GM19395 (cell line): ENCODE measurements around the gene UGT1A10.
"Not testable (repeated sequence)": the region's sequence is repeated elsewhere in the genome, so short reads cannot be mapped to it uniquely, and the experiment has no call there.

Source experiments
- ATAC-seq: cut with Tn5 transposase; IDR thresholded peaks from one replicate; pipeline ENCODE4 v1.9.1; 2021; ENCODE audit warnings: mild to moderate bottlenecking, moderate library complexity; ENCODE audit not compliant: unreplicated experiment

The UGT1A10 gene

DNA sequence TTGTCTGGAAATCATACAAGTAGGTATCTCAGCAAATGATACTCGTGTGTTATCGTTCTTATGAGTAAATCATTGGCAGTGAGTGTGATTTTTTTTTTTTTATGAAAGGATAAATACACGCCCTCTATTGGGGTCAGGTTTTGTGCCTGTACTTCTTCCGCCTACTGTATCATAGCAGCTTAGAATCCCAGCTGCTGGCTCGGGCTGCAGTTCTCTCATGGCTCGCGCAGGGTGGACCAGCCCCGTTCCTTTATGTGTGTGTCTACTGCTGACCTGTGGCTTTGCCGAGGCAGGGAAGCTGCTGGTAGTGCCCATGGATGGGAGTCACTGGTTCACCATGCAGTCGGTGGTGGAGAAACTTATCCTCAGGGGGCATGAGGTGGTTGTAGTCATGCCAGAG is at the start of gene UGT1A10:
Gene UGT1A10, plus strand, starts transcription at position 143 of the 400 bp plus-strand sequence. Its CDS starts 75 bp downstream, at position 218.
- not testable (repeated sequence) for ATAC-seq

DNA sequence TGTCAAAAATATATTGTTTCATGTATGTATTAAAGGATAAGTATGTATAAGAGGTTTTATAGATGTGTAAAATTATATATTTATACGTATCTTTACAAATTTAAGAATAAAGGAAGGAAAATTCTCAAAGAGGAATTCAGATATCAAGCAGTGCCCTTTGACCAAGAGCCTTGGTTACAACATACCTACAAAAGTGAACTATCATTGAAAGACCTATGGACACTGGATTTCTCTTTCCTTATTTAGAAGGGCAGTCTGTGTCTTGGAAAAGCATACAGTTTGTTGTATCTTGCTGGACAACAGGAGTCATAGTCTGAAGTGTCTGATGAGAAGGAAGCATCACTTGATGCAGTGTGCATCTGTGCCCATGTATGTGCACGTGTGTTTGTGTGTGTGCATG is 47.8 kb upstream of the UGT1A10 start:
- no peak for ATAC-seq

DNA sequence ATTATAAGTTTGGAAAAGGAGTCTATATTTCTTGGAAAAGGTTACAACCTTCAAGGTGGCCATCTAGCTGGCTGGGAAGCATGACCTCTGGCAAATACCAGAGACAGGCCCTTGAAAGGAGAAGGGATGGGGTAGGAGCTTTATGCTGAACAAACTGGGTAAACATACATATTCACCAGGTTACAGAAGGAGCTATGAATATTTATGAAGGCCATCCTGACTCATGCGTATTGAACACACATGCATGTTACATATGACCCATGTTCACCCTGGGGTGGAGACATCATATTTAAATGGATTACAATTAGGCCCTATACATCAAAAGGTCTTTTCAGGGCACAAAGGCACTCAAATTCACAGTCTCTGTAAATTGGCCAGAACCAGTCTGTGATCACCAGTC is 43.5 kb upstream of the UGT1A10 start:
- not testable (repeated sequence) for ATAC-seq

DNA sequence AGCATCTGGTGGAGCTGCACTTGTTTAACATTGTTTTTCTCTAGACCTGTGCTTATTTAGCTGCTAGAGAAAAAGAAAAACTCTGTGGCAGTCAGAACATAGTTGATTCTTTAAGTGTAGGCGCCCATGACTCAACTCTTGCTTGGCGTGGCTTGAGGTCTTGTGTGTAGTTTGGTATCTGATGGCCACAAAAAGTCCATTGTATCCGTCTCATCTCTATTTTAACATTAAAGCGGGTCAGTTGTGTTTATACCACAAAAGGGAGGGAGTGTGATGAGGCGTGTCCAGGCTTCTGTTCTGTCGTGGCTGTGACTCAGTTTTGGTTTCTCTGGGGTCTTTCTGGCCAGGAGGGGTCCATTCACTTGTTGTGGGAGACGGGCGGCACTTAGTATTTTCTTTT is 43.0 kb upstream of the UGT1A10 start:
- peak; percentile 65 for ATAC-seq

DNA sequence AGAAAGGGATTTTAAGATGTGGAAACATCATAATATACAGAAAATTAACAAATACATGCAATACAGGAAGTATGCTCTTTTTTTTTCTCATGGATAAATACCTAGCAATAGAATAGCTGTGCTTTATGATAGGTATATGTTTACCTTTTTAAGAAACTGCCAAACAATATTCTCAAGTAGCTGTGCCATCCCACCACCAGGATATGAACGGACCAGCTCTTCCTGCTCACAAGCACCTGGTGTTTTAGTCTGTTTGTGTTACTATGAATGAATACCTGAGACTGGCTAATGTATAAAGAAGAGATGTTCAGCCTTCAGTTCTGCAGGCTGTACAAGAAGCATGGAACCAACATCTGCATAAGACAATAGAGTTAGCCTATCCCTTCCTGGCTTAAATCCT is 38.7 kb upstream of the UGT1A10 start:
- ATAC-seq: no peak

DNA sequence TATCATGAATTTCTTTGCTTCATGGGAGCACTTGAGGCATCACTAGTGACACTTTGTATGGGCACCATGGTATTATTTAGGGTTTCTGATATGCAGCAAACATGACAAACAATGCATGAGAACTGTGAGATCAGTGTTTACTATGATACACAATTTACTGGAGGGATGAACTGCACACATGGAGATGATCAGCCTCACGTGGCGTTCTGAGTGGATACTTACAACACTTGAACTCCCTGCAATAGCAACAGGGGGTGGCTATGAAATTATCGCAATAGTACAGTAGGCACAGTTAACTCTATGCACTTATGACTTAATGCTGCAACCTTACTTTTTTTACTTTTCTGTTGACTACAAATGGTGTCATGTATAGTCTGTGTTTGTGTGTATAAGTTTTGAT is 37.3 kb upstream of the UGT1A10 start:
- no peak for ATAC-seq

DNA sequence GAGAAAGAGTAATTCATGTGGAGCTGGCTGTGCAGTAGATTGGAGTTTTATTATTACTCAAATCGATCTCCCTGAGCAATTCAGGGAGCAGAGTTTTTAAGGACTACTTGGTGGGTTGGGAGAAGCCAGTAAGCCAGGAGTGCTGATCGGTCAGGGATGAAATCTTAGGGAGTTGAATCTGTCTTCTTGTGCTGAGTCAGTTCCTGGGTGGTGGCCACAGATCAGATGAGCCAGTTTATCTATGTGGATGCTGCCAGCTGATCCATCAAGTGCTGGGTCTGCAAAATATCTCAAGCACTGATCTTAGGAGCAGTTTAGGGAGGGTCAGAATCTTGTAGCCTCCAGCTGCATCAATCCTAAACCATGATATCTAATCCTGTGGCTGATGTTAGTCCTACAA is 35.9 kb upstream of the UGT1A10 start:
- no peak for ATAC-seq

DNA sequence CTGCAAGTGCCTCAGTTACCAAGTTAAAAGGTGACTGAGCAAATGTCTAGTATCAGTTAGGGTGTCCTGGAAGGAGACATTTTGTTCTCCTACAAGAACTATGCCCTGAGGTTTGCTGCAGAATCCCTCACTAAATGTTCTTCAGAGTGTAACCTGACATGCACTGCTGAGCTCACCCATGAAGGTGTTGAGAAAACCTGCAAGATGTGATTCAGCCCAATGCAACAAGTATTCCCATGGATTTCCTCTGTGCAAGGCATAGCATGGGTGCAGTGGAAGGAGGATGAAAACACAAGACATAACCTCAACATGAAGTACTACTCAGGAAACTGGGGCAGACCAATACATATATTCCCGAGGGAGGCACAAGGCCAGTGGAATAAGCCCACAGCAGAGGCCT is 34.2 kb upstream of the UGT1A10 start:
- no peak for ATAC-seq

DNA sequence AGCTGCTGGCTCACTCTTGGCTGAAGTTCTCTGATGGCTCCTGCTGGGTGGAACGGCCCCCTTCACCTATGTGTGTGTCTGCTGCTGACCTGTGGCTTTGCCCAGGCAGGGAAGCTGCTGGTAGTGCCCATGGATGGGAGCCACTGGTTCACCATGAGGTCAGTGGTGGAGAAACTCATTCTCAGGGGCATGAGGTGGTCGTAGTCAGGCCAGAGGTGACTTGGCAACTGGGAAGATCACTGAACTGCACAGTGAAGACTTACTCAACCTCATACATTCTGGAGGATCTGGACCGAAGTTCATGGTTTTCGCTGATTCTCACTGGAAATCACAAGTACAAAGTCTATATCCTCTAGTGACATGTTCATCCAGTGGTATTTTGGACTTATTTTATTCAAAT is 32.7 kb upstream of the UGT1A10 start:
- ATAC-seq: no peak

DNA sequence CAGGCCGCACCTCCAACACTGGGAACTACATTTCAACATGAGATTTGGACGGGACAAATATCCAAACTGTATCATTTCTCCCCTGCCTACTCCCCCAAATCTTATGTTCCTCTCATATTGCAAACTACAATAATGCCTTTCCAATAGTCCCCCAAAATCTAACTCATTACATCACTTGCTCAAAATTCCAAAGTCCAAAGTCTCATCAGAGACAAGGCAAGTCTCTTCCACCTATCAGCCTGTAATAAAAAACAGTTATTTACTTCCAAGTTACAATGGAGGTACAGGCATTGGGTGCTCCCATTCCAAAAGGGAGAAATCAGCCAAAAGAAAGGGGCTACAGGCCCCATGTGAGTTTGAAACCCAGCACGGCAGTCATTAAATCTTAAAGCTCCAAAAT is 31.4 kb upstream of the UGT1A10 start:
- ATAC-seq: no peak

DNA sequence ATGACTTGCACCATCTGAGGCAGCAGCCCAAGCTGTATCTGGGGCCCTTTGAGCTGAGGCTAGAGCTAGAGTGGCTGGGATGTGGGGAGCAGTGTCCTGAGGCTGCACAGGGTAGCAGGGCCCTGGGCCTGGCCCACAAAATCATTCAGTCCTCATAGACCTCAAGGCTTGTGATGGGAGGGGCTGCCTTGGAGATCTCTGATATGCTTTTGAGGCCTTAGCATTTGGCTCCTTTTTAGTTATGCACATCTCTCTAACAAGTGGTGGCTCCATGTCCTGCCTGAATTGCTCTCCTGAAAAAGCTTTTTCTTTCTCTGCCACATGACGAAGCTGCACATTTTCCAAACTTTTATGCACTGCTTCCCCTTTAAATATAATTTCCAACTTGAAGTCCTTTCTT is 30.6 kb upstream of the UGT1A10 start:
- no peak for ATAC-seq

DNA sequence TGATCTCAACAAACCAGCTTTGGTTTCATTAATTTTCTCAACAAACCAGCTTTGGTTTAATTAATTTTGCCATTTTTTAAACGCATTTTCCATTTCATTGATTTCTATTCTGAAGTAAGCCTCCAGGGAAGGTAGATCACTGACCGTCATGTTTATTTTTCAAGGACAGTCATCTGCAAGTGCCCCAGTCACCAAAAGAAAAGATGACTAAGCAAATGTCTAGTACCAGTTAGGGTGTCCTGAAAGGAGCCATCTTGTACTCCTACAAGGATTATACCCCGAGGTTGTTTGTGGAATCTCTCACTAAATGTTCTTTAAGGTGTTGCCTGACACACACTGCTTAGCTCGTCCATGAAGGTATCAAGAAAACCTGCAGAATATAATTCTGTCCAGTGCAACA is 25.0 kb upstream of the UGT1A10 start:
- ATAC-seq: no peak

DNA sequence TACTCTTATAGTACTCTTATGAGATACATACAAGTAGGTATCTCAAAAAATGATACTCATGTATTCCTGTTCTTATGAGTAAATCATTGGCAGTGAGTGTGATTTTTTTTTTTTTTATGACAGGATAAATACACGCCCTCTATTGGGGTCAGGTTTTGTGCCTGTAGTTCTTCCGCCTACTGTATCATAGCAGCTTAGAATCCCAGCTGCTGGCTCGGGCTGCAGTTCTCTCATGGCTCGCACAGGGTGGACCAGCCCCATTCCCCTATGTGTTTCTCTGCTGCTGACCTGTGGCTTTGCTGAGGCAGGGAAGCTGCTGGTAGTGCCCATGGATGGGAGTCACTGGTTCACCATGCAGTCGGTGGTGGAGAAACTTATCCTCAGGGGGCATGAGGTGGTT is 18.8 kb upstream of the UGT1A10 start, which contains the start of gene UGT1A8:
Gene UGT1A8, plus strand, starts transcription at position 158 of the 400 bp plus-strand sequence. Its CDS starts 75 bp downstream, at position 233.
- not testable (repeated sequence) for ATAC-seq

DNA sequence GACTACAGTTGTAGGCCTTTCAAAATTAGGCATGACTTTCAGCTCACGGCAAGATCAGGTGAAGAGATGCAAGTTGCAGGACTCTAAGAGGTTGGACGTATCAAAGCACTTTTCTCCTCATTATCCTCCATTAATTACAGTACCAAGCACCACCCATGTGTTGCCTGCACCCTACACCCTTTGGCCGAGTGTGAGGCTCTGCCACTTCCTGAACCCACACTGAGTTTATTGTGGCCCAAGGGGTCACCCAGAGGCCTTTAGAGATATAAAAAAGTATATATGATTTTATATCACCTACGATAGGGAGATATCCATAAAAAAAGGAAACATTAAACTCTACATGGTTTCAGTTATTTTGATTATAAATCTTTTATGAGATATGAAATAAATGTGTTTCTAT is 16.0 kb upstream of the UGT1A10 start:
- ATAC-seq: no peak

DNA sequence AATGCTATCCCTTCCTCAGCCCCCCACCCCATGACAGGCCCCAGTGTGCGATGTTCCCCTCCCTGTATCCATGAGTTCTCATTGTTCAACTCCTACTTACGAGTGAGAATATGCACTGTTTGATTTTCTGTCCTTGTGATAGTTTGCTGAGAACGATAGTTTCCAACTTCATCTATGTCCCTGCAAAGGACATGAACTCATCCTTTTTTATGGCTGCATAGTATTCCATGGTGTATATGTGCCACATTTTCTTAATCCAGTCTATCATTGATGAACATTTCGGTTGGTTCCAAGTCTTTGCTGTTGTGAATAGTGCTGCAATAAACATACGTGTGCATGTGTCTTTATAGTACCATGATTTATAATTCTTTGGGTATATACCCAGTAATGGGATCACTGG is 14.4 kb upstream of the UGT1A10 start:
- not testable (repeated sequence) for ATAC-seq

DNA sequence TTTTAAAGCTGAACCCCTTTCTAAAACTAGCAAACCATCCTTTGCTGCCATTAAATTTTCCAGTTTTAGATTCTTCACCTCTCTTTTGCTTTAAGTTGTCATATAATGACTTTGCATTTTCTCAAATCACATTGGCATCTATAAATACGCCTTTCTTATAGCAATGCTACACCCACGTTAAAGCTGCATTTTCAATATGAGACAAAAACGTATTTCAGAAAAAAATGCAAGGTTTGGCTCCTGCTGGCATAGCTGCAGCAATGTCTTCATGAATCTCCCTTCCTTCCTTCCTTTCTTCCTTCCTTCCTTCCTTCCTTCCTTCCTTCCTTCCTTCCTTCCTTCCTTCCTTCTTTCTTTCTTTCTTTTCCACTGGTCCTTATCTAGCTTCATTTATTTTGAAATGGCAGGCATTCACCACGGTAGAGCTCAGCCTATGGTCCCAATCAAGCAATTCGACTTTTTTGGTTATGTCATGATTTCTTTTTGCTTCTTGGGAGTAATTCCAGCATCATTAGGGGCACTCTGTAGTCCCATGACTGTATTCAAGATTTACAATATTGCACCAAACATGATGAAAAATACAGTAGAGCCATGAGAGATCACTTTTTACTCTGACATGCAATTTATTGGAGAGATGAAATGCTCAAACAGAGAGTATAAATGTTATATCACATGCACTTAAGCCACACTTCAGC is 8.8 kb upstream of the UGT1A10 start:
- ATAC-seq: no peak

DNA sequence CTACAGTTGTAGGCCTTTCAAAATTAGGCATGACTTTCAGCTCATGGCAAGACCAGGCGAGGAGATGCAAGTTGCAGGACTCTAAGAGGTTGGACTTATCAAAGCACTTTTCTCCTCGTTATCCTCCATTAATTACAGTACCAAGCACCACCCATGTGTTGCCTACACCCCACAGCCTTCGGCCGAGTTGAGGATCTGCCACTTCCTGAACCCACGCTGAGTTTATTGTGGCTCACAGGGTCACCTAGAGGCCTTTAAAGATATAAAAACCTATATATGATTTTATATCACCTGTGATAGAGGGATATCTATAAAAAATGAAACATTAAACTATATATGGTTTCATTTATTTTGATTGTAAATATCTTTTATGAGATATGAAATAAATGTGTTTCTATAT is 2.6 kb downstream of the UGT1A10 start:
- no peak for ATAC-seq

DNA sequence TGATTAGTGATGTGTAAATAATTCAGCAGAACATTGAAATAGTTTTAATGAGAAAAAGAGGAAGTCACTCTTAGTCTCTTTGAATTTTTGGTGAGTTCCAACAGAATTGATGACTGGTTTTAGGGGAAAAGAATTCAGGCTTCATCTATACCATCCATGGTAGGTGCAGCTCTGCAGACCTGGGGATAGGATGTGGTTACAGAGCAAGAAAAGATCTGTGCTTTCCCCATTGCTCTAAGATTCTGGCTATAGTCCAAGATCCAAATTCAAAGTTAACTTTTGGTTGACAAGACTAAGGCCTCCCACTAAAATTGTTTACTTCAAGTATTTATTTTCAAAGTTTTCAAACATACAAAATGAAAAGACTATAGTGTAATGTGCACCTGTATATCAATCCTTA is 3.6 kb downstream of the UGT1A10 start:
- no peak for ATAC-seq

DNA sequence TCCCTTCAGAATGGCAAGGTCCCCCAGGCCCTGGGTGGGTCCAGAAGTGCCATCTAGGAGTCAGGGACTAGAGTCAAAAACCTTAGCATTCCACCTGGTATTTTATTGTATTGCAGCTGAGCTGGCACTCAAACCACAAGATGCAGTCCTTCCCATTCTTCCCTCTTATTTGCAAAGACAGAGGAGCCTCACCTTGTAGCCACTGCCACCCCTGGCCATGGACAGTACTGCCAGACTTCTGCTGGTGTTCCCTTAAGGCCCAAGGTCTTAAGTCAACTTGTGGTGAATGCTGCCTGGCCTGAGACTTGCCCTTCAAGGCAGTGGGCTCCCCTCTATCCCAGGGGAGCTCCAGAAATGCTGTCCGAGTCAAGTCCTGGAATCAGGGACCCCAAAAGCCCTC is 6.9 kb downstream of the UGT1A10 start:
- ATAC-seq: no peak

DNA sequence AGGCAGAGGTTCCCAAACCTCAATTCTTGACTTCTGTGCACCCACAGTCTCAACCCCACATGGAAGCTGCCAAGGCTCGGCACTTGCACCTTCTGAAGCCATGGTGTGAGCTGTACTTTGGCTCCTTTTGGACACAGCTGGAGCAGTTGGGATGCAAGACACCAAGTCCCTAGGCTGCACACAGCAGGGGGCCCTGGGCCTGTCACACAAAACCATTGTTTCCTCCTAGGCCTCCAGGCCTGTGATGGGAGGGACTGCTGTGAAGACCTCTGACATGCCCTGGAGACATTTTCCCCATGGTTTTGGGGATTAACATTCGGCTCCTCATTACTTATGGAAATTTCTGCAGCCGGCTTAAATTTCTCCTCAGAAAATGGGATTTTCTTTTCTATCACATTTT is 9.8 kb downstream of the UGT1A10 start:
- ATAC-seq: not testable (repeated sequence)

DNA sequence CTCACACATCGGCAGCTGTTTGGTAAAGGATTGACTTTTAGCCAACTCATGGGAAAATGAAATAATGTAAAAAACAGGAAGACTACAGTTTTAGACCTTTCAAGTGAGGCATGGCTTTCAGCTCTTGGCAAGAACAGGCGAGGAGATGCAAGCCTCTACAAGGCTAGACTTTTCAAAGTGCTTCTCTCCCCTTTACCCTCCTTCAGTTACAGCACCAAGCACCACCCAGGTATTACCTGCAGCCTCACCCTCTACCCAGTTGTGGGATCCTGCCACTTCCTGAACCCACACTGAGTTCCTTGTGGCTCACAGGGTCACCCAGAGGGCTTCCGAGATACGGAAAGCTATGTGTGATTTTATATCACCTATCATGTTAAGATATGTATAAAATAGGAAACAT is 14.7 kb downstream of the UGT1A10 start:
- no peak for ATAC-seq

DNA sequence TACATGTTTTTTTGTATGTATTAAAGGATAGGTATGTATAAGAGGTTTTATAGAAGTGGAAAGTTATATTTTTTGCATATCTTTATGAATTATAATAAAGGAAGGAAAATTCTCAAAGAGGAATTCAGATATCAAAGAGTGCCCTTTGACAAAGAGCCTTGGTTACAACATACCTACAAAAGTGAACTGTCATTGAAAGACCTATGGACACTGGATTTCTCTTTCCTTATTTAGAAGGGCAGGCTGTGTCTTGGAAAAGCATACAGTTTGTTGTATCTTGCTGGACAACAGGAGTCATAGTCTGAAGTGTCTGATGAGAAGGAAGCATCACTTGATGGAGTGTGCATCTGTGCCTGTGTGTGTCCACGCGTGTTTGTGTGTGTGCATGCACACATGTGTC is 15.2 kb downstream of the UGT1A10 start:
- ATAC-seq: no peak

DNA sequence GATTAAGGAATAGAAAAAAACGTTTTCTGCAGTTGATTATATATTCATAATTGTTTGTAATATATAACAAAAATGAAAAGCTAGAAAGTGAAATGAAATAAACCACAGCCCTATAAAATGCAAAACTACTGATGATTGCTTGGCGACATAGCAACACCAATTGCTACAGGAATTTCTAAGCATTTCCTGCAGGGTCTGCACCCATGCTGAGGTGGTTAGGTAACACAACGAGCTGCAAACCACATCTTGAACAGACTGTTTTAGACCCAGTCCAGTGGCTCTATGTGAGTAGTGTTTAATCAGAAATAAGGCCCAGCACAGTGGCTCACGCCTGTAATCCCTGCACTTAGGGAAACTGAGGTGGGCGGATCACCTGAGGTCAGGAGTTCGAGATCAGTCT is 18.3 kb downstream of the UGT1A10 start:
- ATAC-seq: no peak
